ENCODE measurements around the gene ALG1.

GRCh38 chr16:5071341-5071680 lies 332 bp upstream of the ALG1 start:
- TF ChIP-seq CTCF (IDR thresholded peaks at IDR 0.05) (no peak), POLR2A (IDR thresholded peaks at IDR 0.05) (no peak)

Measured in thyroid gland (tissue), 4 donors.